SK-N-SH (cell line): ENCODE results near the gene PITPNM1. TPM values are rescaled to one million over a fixed set of nuclear protein-coding genes. Genes with fewer than 3 reads are reported as not detected.

ENCODE experiments used
- CTCF ChIA-PET: fragments of 300-600, 350-600 bp; formaldehyde crosslinking; extraction: SDS; loops from one replicate; lab custom pipeline; 2021; lab: Yijun Ruan, JAX
- POLR2A ChIA-PET: fragments of 350-600 bp; sonication (Branson Sonifier 250); formaldehyde crosslinking; extraction: SDS; loops from one replicate; lab custom pipeline; 2020; ENCODE audit warnings: antibody characterized with exemption, inconsistent platforms; lab: Yijun Ruan, JAX
- DNase-seq: peaks from one replicate; pipeline ENCODE4 v3.0.0; 2012
- H2AFZ ChIP-seq: fragments of 200-600 bp; sonication (generic); 2 replicates; pipeline ENCODE4 v1.8.1; 2016; ENCODE audit warnings: antibody characterized with exemption, mild to moderate bottlenecking, low read depth
- H3F3A ChIP-seq: fragments of 200-600 bp; sonication (generic); replicated peaks from 2 replicates; pipeline ENCODE3; 2016; ENCODE audit warnings: antibody characterized with exemption, mild to moderate bottlenecking; ENCODE audit not compliant: insufficient read depth
- H3K27ac ChIP-seq, 2 experiments: fragments of 200-500 bp in 1 of 2; fragments of 200-600 bp in 1 of 2; sonication (Bioruptor generic) in 1 of 2; sonication (generic), shearing (Covaris generic) in 1 of 2; 2 replicates each; pipeline versions ENCODE4 v1.5.1 to v1.6.1; 2014 to 2016; ENCODE audit warnings: low read depth in 2 of 2, inconsistent platforms in 1 of 2, low read length in 1 of 2, mild to moderate bottlenecking in 1 of 2, mixed read lengths in 1 of 2
- H3K27me3 ChIP-seq: fragments of 200-600 bp; sonication (generic), shearing (Covaris generic); 2 replicates; pipeline ENCODE4 v1.6.1; 2016; ENCODE audit warnings: mixed run types; ENCODE audit not compliant: insufficient read depth
- H3K36me3 ChIP-seq, 2 experiments: fragments of 200-500 bp in 1 of 2; fragments of 200-600 bp in 1 of 2; sonication (Bioruptor generic) in 1 of 2; sonication (generic) in 1 of 2; replicated peaks in 1 of 2; 2 replicates each; pipeline versions ENCODE3 to v1.5.1; 2014 to 2016; ENCODE audit warnings: low read length in 1 of 2, mild to moderate bottlenecking in 1 of 2; ENCODE audit not compliant: insufficient read depth in 2 of 2, control insufficient read depth in 1 of 2
- H3K4me1 ChIP-seq, 2 experiments: fragments of 200-500 bp in 1 of 2; fragments of 200-600 bp in 1 of 2; sonication (Bioruptor generic) in 1 of 2; sonication (generic), shearing (Covaris generic) in 1 of 2; 2 replicates each; pipeline versions ENCODE4 v1.5.1 to v1.6.1; 2014 to 2016; ENCODE audit warnings: low read depth in 1 of 2, low read length in 1 of 2, mixed run types in 1 of 2; ENCODE audit not compliant: insufficient read depth in 2 of 2, control insufficient read depth in 1 of 2
- H3K4me2 ChIP-seq: fragments of 200-600 bp; sonication (generic), shearing (Covaris generic); 2 replicates; pipeline ENCODE4 v1.6.1; 2017; ENCODE audit warnings: mixed run types
- H3K4me3 ChIP-seq, 2 experiments: fragments of 200-500 bp in 1 of 2; fragments of 200-600 bp in 1 of 2; sonication (Bioruptor generic) in 1 of 2; sonication (generic), shearing (Covaris generic) in 1 of 2; 2 replicates each; pipeline versions ENCODE4 v1.5.1 to v1.8.1; 2014 to 2016; ENCODE audit warnings: low read depth in 2 of 2, inconsistent platforms in 1 of 2, low read length in 1 of 2, mild to moderate bottlenecking in 1 of 2, mixed read lengths in 1 of 2, moderate library complexity in 1 of 2
- H3K79me2 ChIP-seq: fragments of 200-600 bp; sonication (generic); 2 replicates; pipeline ENCODE4 v1.8.1; 2017; ENCODE audit warnings: mild to moderate bottlenecking; ENCODE audit not compliant: insufficient read depth
- H3K9ac ChIP-seq: fragments of 200-600 bp; sonication (generic); 2 replicates; pipeline ENCODE4 v1.6.1; 2017; ENCODE audit warnings: mixed run types
- H3K9me2 ChIP-seq: fragments of 200-600 bp; sonication (generic); 2 replicates; pipeline ENCODE4 v1.6.1; 2017; ENCODE audit warnings: mixed run types
- H3K9me3 ChIP-seq: fragments of 200-600 bp; sonication (generic); 2 replicates; pipeline ENCODE4 v1.6.1; 2017; ENCODE audit warnings: mixed run types, mild to moderate bottlenecking, moderate library complexity
- H4K20me1 ChIP-seq: fragments of 200-600 bp; sonication (generic); 2 replicates; pipeline ENCODE4 v1.6.1; 2017; ENCODE audit warnings: mild to moderate bottlenecking, mixed run types; ENCODE audit not compliant: insufficient read depth
- CHD2 ChIP-seq: fragments of 150-350 bp; IDR thresholded peaks from 2 replicates; pipeline ENCODE4 v1.6.1; 2018; ENCODE audit warnings: low read length; ENCODE audit not compliant: partially characterized antibody
- CTCF ChIP-seq: fragments of 200-600 bp; sonication (generic); IDR thresholded peaks from 2 replicates; pipeline ENCODE4 v1.6.1; 2017; ENCODE audit warnings: antibody characterized with exemption, mild to moderate bottlenecking, moderate library complexity
- ELF1 ChIP-seq: IDR thresholded peaks from 2 replicates; pipeline ENCODE4 v1.4.0; 2012
- EZH2phosphoT487 ChIP-seq: fragments of 200-600 bp; sonication (generic); IDR thresholded peaks from 2 replicates; pipeline ENCODE4 v1.6.1; 2017; ENCODE audit warnings: low read depth, mixed run types, mild to moderate bottlenecking, antibody characterized with exemption, moderate library complexity, borderline replicate concordance
- FOSL2 ChIP-seq: IDR thresholded peaks from 2 replicates; pipeline ENCODE4 v1.4.0; 2012; ENCODE audit warnings: low read depth, mild to moderate bottlenecking, moderate library complexity, borderline replicate concordance
- FOXM1 ChIP-seq: IDR thresholded peaks from 2 replicates; pipeline ENCODE4 v1.4.0; 2012; ENCODE audit warnings: low read depth, mild to moderate bottlenecking
- GABPA ChIP-seq: IDR thresholded peaks from 2 replicates; pipeline ENCODE4 v1.4.0; 2012; ENCODE audit warnings: low read depth, mild to moderate bottlenecking
- GATA2 ChIP-seq: sonication (generic); formaldehyde crosslinking; IDR thresholded peaks from 2 replicates; pipeline ENCODE4 v1.5.0; 2020; ENCODE audit warnings: mild to moderate bottlenecking, missing genetic modification reagents
- JUND ChIP-seq: IDR thresholded peaks from 2 replicates; pipeline ENCODE4 v1.4.0; 2012
- MAX ChIP-seq: IDR thresholded peaks from 2 replicates; pipeline ENCODE4 v1.4.0; 2012; ENCODE audit warnings: low read depth
- MEF2A ChIP-seq: IDR thresholded peaks from 2 replicates; pipeline ENCODE4 v1.4.0; 2012; ENCODE audit warnings: low read depth, borderline replicate concordance
- MXI1 ChIP-seq: IDR thresholded peaks from 2 replicates; pipeline ENCODE4 v1.6.1; 2012; ENCODE audit warnings: mild to moderate bottlenecking, low read depth, low read length, improper control_type of control experiment
- NFIC ChIP-seq: IDR thresholded peaks from 2 replicates; pipeline ENCODE4 v1.4.0; 2012; ENCODE audit warnings: borderline replicate concordance
- NRF1 ChIP-seq: IDR thresholded peaks from 2 replicates; pipeline ENCODE4 v1.6.1; 2012; ENCODE audit warnings: low read depth, mild to moderate bottlenecking, low read length
- PBX3 ChIP-seq: IDR thresholded peaks from 2 replicates; pipeline ENCODE4; 2012
- POLR2AphosphoS5 ChIP-seq: IDR thresholded peaks from 2 replicates; pipeline ENCODE4 v1.6.1; 2012; ENCODE audit warnings: low read depth, low read length
- RAD21 ChIP-seq: IDR thresholded peaks from 2 replicates; pipeline ENCODE4 v1.6.1; 2012; ENCODE audit warnings: mild to moderate bottlenecking, low read length
- RCOR1 ChIP-seq: fragments of 150-350 bp; IDR thresholded peaks from 2 replicates; pipeline ENCODE4 v1.6.1; 2017; ENCODE audit warnings: antibody characterized with exemption, low read length
- SMC3 ChIP-seq: IDR thresholded peaks from 2 replicates; pipeline ENCODE4 v1.6.1; 2012; ENCODE audit warnings: low read depth, low read length, improper control_type of control experiment
- TCF12 ChIP-seq: IDR thresholded peaks from 2 replicates; pipeline ENCODE4 v1.4.0; 2012
- TEAD4 ChIP-seq: IDR thresholded peaks from 2 replicates; pipeline ENCODE4 v1.4.0; 2012; ENCODE audit warnings: mild to moderate bottlenecking, borderline replicate concordance; ENCODE audit not compliant: insufficient read depth
- USF2 ChIP-seq: fragments of 150-350 bp; IDR thresholded peaks from 2 replicates; pipeline ENCODE4 v1.6.1; 2017; ENCODE audit warnings: antibody characterized with exemption, low read length, low read depth, borderline replicate concordance
- YY1 ChIP-seq: IDR thresholded peaks from 2 replicates; pipeline ENCODE4 v1.4.0; 2012; ENCODE audit warnings: low read depth, mild to moderate bottlenecking
- ZBTB33 ChIP-seq: IDR thresholded peaks from 2 replicates; pipeline ENCODE4 v1.4.0; 2012; ENCODE audit warnings: low read depth, borderline replicate concordance
- WGBS: methylation state at CpG from one replicate; pipeline ENCODE4 v1.1.6; 2017; ENCODE audit warnings: low lambda C conversion rate; 5-methylcytosine and 5-hydroxymethylcytosine counted together
- polyA plus RNA-seq, 3 experiments: library from polyadenylated mRNA; depleted of rRNA; stranded (reverse); fragments of >200 nt; gene quantifications; 2 replicates each; pipeline ENCODE4 v1.2.3, GENCODE V29; 2012

The PITPNM1 gene
- polyA plus RNA-seq, 1 of the 3 experiments (the other 2 are of a cell fraction): 24.2 TPM

- H3K4me3 ChIP-seq: peak within 1 kb of the TSS; percentile 73 to 90
- peaks cover 4 to 32% of the 10 kb centered on the region in 2 experiments; a peak in 2 of 4 replicates for H3K4me1 ChIP-seq
- no peaks in the 10 kb centered on the region for H3K36me3 ChIP-seq
- no peaks in the 10 kb centered on the region for H3K27me3 ChIP-seq
- peak; percentile 98 for DNase-seq
- WGBS: 0% methylated on average over 24 of the region's 76 CpGs
- peak within 1 kb of the TSS; percentile 87 for H3K9ac ChIP-seq
- H2AFZ ChIP-seq: peak within 1 kb of the TSS; percentile 100
- H3K9me3 ChIP-seq: no peaks in the 10 kb centered on the region
- peak within 1 kb of the TSS; percentile 66 to 72; a peak in 3 of 4 replicates for H3K27ac ChIP-seq
- H4K20me1 ChIP-seq: no peaks in the 10 kb centered on the region
- ChIA-PET CTCF (interaction anchor here (0.7 to 3.4 kb wide), 15 partner anchors 9 to 120 kb away, joined by 3 to 32 read pairs (median 4); partner anchors contain the start of genes PITPNM1 and PPP1CA), POLR2A (interaction anchor here (0.6 to 2.9 kb wide), 6 partner anchors 14 to 244 kb away, joined by 3 to 13 read pairs (median 6); partner anchors contain the start of genes AIP, PPP1CA, RAD9A and RPS6KB2)
- H3F3A ChIP-seq: peaks cover 10% of the 10 kb centered on the region
- peaks cover 7% of the 10 kb centered on the region; the same call in 1 of the 2 replicates for H3K79me2 ChIP-seq
- H3K4me2 ChIP-seq: peak within 1 kb of the TSS; percentile 98
- H3K9me2 ChIP-seq: no peaks in the 10 kb centered on the region
- no peak; the same call in none of the 2 replicates for TF ChIP-seq MXI1
- no peak for TF ChIP-seq TCF12
- no peak for TF ChIP-seq MEF2A
- no peak for TF ChIP-seq JUND
- no peak for TF ChIP-seq USF2
- TF ChIP-seq RAD21: peak; percentile 58
- TF ChIP-seq CHD2: peak; percentile 69
- TF ChIP-seq GABPA: no peak
- TF ChIP-seq SMC3: peak; percentile 55; the same call in 1 of the 2 replicates
- 0 out of 2 replicates have a peak, but pooled peaks have one; percentile 25 for TF ChIP-seq FOXM1
- peak; percentile 66; the same call in 1 of the 2 replicates for TF ChIP-seq MAX
- no peak for TF ChIP-seq NFIC
- peak; percentile 34; the same call in 1 of the 2 replicates for TF ChIP-seq NRF1
- no peak for TF ChIP-seq FOSL2
- TF ChIP-seq CTCF: peak; percentile 50
- peak; percentile 84 for TF ChIP-seq YY1
- TF ChIP-seq GATA2 (CRISPR knock-in tag): no peak
- no peak for TF ChIP-seq TEAD4
- TF ChIP-seq EZH2phosphoT487: no peak
- TF ChIP-seq POLR2AphosphoS5: peak; percentile 92
- TF ChIP-seq ELF1: no peak
- no peak for TF ChIP-seq RCOR1
- TF ChIP-seq ZBTB33: no peak
- TF ChIP-seq PBX3: peak; percentile 47; the same call in 1 of the 2 replicates
Observed at GRCh38 chr11:67468759-67469507, 36.2 kb downstream of the PITPNM1 start, which contains the start of gene TMEM134. TSS of gene TMEM134 (minus strand) at chr11:67469251. CDS start at chr11:67469192, 59 bp downstream.
